SK-N-SH treated with all-trans-retinoic acid at 6 μM for 48 hours (cell line): ENCODE measurements around the gene GREM2.

ENCODE experiments used
- ATAC-seq: fragments of 200-7000 bp; cut with Tn5 transposase; 3 replicates; pipeline ENCODE4 v1.9.1; 2020; ENCODE audit warnings: mild to moderate bottlenecking, moderate library complexity
- ARNTL ChIP-seq: fragments of 450-650 bp; formaldehyde crosslinking; IDR thresholded peaks from 2 replicates; pipeline ENCODE4 v1.5.0; 2020; ENCODE audit warnings: low read depth, mild to moderate bottlenecking, moderate library complexity, borderline replicate concordance
- BACH2 ChIP-seq: fragments of 250-450 bp; sonication (Bioruptor Pico); IDR thresholded peaks from 2 replicates; pipeline ENCODE4 v1.9.0; 2021; ENCODE audit warnings: mild to moderate bottlenecking, borderline replicate concordance
- CSDC2 ChIP-seq: fragments of 250-450 bp; sonication (Bioruptor Pico); IDR thresholded peaks from 2 replicates; pipeline ENCODE4 v1.5.0; 2020; ENCODE audit warnings: mild to moderate bottlenecking, moderate library complexity
- ESRRG ChIP-seq: fragments of 250-450 bp; sonication (Bioruptor Pico); IDR thresholded peaks from 2 replicates; pipeline ENCODE4 v1.6.1; 2021; ENCODE audit warnings: mild to moderate bottlenecking
- GLIS3 ChIP-seq: fragments of 250-450 bp; sonication (Bioruptor Pico); IDR thresholded peaks from 2 replicates; pipeline ENCODE4 v1.5.0; 2020; ENCODE audit warnings: mild to moderate bottlenecking, moderate library complexity
- ISL1 ChIP-seq: fragments of 250-450 bp; sonication (Bioruptor Pico); IDR thresholded peaks from 2 replicates; pipeline ENCODE4 v2.1.2; 2022; ENCODE audit warnings: mild to moderate bottlenecking, moderate library complexity
- OSR1 ChIP-seq: fragments of 250-450 bp; sonication (Bioruptor Pico); IDR thresholded peaks from 2 replicates; pipeline ENCODE4 v1.8.0; 2022; ENCODE audit warnings: moderate library complexity, mild to moderate bottlenecking, inconsistent platforms
- PPARA ChIP-seq: fragments of 250-450 bp; sonication (Bioruptor Pico); IDR thresholded peaks from 2 replicates; pipeline ENCODE4 v1.5.0; 2020; ENCODE audit warnings: mild to moderate bottlenecking, borderline replicate concordance
- RARB ChIP-seq: fragments of 250-450 bp; sonication (Bioruptor Pico); IDR thresholded peaks from 2 replicates; pipeline ENCODE4 v1.8.0; 2021; ENCODE audit warnings: mild to moderate bottlenecking, moderate library complexity
- SNAI2 ChIP-seq: fragments of 250-450 bp; sonication (Bioruptor Pico); IDR thresholded peaks from 2 replicates; pipeline ENCODE4 v1.5.0; 2020; ENCODE audit warnings: mild to moderate bottlenecking, moderate library complexity
- TCF4 ChIP-seq: fragments of 250-450 bp; sonication (Bioruptor Pico); IDR thresholded peaks from 2 replicates; pipeline ENCODE4 v1.8.0; 2021; ENCODE audit warnings: mild to moderate bottlenecking, moderate library complexity, borderline replicate concordance
- TOX ChIP-seq: fragments of 250-450 bp; sonication (Bioruptor Pico); IDR thresholded peaks from 2 replicates; pipeline ENCODE4 v1.8.0; 2021; ENCODE audit warnings: mild to moderate bottlenecking, moderate library complexity, borderline replicate concordance
- ZC3H10 ChIP-seq: fragments of 250-450 bp; sonication (Bioruptor Pico); IDR thresholded peaks from 2 replicates; pipeline ENCODE4 v1.5.1; 2021; ENCODE audit warnings: mild to moderate bottlenecking, moderate library complexity
- ZFP3 ChIP-seq: fragments of 250-450 bp; sonication (Bioruptor Pico); IDR thresholded peaks from 2 replicates; pipeline ENCODE4 v1.5.0; 2020; ENCODE audit warnings: mild to moderate bottlenecking, moderate library complexity
- ZFP30 ChIP-seq: fragments of 450-650 bp; formaldehyde crosslinking; IDR thresholded peaks from 2 replicates; pipeline ENCODE4 v1.5.0; 2022; ENCODE audit warnings: mild to moderate bottlenecking, moderate library complexity
- ZNF565 ChIP-seq: fragments of 450-650 bp; formaldehyde crosslinking; conservative IDR thresholded peaks from 2 replicates; pipeline ENCODE4 v1.5.0; 2020; ENCODE audit warnings: low read depth, mild to moderate bottlenecking, moderate library complexity
- ZNF70 ChIP-seq: fragments of 450-650 bp; formaldehyde crosslinking; IDR thresholded peaks from 2 replicates; pipeline ENCODE4 v1.5.0; 2020; ENCODE audit warnings: mild to moderate bottlenecking, moderate library complexity
- ZNF8 ChIP-seq: fragments of 450-650 bp; formaldehyde crosslinking; IDR thresholded peaks from 2 replicates; pipeline ENCODE4 v1.5.0; 2020; ENCODE audit warnings: mild to moderate bottlenecking, moderate library complexity
- TF ChIP-seq, protein P1 (sequence below): fragments of 250-450 bp; sonication (Bioruptor Pico); IDR thresholded peaks from 2 replicates; pipeline ENCODE4 v1.5.1; 2020; ENCODE audit warnings: low read depth, mild to moderate bottlenecking, moderate library complexity
- TF ChIP-seq, protein P2 (sequence below): fragments of 250-450 bp; sonication (Bioruptor Pico); IDR thresholded peaks from 2 replicates; pipeline ENCODE4 v1.5.0; 2020; ENCODE audit warnings: mild to moderate bottlenecking, moderate library complexity
- TF ChIP-seq, protein P3 (sequence below): fragments of 250-450 bp; sonication (Bioruptor Pico); IDR thresholded peaks from 2 replicates; pipeline ENCODE4 v1.5.1; 2021; ENCODE audit warnings: mild to moderate bottlenecking, moderate library complexity
- TF ChIP-seq, protein P4 (sequence below): fragments of 250-450 bp; sonication (Bioruptor Pico); IDR thresholded peaks from 2 replicates; pipeline ENCODE4 v1.8.0; 2021; ENCODE audit warnings: low read depth, mild to moderate bottlenecking, moderate library complexity, borderline replicate concordance
- TF ChIP-seq, protein P5 (sequence below): fragments of 250-450 bp; sonication (Bioruptor Pico); IDR thresholded peaks from 2 replicates; pipeline ENCODE4 v1.8.0; 2020; ENCODE audit warnings: mild to moderate bottlenecking, moderate library complexity, borderline replicate concordance

Gene GREM2

DNA sequence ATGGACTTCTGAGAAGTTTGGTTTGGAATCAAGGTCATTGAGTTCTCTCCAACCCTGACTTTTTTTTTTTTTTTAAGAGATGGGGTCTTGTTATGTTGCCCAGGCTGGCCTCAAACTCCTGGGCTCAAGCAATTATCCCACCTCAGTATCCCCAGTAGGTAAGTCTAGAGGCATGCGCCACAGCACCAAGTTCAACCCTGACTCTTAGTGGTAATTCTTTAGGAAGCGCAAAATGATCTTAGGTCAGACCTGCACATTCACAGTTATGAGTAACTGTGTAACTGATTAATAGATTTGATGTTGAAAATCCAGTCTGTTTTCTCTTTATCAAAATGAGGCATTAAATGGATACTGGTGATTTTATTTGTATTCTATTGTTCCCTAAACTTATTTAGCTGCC is 95.9 kb downstream of the GREM2 start:
- TF ChIP-seq ZNF565 (CRISPR knock-in tag) (no peak), TOX (CRISPR knock-in tag) (no peak), TCF4 (CRISPR knock-in tag) (no peak), PPARA (CRISPR knock-in tag) (no peak)
- TF ChIP-seq, all 23 proteins: peak for 0
- ATAC-seq, result no peak

DNA sequence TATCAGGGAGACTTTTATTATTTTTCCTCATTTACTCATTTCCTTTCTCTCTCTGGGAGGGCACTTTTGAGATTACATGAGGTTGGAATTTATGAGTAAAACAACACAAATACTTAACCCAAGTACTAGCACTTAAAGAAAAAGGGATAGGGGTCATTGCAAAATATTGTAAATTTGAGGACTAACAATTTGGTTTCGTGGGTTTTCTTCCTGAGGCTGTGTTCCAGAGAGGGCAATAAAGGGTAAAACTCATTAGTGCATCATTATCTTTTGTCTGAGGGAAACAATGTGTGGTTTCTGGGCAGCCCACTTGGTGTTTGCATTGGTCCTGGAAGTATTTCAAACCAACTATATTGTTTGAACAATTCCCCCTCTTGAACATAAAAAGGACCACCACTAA is 96.5 kb downstream of the GREM2 start:
- ATAC-seq, result no peak
- TF ChIP-seq ZFP30 (no peak), PPARA (CRISPR knock-in tag) (no peak), ZNF565 (CRISPR knock-in tag) (no peak), ZC3H10 (CRISPR knock-in tag) (no peak), RARB (CRISPR knock-in tag) (no peak), TOX (CRISPR knock-in tag) (no peak), ZNF8 (CRISPR knock-in tag) (no peak)
- TF ChIP-seq, protein P1, sequence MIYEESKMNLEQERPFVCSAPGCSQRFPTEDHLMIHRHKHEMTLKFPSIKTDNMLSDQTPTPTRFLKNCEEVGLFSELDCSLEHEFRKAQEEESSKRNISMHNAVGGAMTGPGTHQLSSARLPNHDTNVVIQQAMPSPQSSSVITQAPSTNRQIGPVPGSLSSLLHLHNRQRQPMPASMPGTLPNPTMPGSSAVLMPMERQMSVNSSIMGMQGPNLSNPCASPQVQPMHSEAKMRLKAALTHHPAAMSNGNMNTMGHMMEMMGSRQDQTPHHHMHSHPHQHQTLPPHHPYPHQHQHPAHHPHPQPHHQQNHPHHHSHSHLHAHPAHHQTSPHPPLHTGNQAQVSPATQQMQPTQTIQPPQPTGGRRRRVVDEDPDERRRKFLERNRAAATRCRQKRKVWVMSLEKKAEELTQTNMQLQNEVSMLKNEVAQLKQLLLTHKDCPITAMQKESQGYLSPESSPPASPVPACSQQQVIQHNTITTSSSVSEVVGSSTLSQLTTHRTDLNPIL (CRISPR knock-in tag), result no peak
- TF ChIP-seq, protein P2, sequence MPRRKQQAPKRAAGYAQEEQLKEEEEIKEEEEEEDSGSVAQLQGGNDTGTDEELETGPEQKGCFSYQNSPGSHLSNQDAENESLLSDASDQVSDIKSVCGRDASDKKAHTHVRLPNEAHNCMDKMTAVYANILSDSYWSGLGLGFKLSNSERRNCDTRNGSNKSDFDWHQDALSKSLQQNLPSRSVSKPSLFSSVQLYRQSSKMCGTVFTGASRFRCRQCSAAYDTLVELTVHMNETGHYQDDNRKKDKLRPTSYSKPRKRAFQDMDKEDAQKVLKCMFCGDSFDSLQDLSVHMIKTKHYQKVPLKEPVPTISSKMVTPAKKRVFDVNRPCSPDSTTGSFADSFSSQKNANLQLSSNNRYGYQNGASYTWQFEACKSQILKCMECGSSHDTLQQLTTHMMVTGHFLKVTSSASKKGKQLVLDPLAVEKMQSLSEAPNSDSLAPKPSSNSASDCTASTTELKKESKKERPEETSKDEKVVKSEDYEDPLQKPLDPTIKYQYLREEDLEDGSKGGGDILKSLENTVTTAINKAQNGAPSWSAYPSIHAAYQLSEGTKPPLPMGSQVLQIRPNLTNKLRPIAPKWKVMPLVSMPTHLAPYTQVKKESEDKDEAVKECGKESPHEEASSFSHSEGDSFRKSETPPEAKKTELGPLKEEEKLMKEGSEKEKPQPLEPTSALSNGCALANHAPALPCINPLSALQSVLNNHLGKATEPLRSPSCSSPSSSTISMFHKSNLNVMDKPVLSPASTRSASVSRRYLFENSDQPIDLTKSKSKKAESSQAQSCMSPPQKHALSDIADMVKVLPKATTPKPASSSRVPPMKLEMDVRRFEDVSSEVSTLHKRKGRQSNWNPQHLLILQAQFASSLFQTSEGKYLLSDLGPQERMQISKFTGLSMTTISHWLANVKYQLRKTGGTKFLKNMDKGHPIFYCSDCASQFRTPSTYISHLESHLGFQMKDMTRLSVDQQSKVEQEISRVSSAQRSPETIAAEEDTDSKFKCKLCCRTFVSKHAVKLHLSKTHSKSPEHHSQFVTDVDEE (CRISPR knock-in tag), result no peak

DNA sequence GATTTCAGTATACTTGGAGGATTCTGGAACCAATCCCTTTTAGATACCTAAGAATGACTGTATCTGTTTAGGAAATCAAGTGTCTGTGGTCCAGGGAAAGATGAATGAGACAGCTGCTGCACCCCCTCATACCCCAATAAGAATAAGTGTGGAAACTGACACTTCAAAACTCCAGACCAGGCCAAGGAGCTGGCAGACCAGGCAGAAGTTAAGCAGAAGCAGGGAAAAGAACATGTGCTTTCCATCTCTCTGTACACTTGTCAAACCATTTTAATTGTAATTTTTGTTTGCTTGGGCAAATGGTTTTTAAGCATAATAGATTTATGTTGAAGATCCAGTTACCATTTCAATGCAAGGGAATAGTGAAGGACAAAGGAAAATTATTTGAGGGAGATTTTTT is 100.2 kb downstream of the GREM2 start:
- peak; percentile 49 for ATAC-seq
- TF ChIP-seq ZNF70 (CRISPR knock-in tag) (no peak), ZNF8 (CRISPR knock-in tag) (no peak), PPARA (CRISPR knock-in tag) (no peak), BACH2 (CRISPR knock-in tag) (no peak), TOX (CRISPR knock-in tag) (no peak; the same call in 1 of the 2 replicates), TCF4 (CRISPR knock-in tag) (no peak), ESRRG (CRISPR knock-in tag) (no peak), SNAI2 (no peak), OSR1 (CRISPR knock-in tag) (no peak), ZFP30 (no peak), ARNTL (no peak), ZNF565 (CRISPR knock-in tag) (no peak)
- TF ChIP-seq, protein P3, sequence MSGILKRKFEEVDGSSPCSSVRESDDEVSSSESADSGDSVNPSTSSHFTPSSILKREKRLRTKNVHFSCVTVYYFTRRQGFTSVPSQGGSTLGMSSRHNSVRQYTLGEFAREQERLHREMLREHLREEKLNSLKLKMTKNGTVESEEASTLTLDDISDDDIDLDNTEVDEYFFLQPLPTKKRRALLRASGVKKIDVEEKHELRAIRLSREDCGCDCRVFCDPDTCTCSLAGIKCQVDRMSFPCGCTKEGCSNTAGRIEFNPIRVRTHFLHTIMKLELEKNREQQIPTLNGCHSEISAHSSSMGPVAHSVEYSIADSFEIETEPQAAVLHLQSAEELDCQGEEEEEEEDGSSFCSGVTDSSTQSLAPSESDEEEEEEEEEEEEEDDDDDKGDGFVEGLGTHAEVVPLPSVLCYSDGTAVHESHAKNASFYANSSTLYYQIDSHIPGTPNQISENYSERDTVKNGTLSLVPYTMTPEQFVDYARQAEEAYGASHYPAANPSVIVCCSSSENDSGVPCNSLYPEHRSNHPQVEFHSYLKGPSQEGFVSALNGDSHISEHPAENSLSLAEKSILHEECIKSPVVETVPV (CRISPR knock-in tag), result no peak
- TF ChIP-seq, protein P2 (CRISPR knock-in tag), result no peak
- TF ChIP-seq, all 23 proteins: peak for 0

DNA sequence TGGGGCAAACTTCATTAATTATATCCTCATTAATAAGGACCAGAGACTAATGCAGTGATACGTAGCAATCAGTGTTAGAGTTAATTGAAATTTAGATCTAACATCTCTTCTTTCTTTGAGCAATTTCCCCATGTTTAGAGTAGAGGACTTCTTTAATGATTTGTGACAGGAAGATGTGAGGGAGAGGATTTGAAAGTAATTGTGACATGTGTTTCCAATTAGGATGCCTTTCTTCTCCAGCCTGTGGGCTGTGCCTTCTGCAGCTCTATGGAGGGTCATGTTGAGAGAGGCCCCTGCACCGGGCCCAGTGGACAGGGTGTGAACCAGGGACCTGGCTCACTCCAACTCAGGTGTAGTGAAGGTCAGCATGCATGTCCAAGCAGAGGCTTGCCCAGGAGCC is 103.0 kb downstream of the GREM2 start:
- peak; percentile 88 for ATAC-seq
- TF ChIP-seq ZNF70 (CRISPR knock-in tag), result no peak
- no peak for TF ChIP-seq CSDC2 (CRISPR knock-in tag)
- TF ChIP-seq TCF4 (CRISPR knock-in tag), result no peak
- no peak for TF ChIP-seq ISL1 (CRISPR knock-in tag)
- TF ChIP-seq ARNTL, result no peak
- TF ChIP-seq PPARA (CRISPR knock-in tag), result no peak
- TF ChIP-seq, protein P4, sequence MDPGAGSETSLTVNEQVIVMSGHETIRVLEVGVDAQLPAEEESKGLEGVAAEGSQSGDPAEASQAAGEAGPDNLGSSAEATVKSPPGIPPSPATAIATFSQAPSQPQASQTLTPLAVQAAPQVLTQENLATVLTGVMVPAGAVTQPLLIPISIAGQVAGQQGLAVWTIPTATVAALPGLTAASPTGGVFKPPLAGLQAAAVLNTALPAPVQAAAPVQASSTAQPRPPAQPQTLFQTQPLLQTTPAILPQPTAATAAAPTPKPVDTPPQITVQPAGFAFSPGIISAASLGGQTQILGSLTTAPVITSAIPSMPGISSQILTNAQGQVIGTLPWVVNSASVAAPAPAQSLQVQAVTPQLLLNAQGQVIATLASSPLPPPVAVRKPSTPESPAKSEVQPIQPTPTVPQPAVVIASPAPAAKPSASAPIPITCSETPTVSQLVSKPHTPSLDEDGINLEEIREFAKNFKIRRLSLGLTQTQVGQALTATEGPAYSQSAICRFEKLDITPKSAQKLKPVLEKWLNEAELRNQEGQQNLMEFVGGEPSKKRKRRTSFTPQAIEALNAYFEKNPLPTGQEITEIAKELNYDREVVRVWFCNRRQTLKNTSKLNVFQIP (CRISPR knock-in tag), result no peak
- TF ChIP-seq, protein P5, sequence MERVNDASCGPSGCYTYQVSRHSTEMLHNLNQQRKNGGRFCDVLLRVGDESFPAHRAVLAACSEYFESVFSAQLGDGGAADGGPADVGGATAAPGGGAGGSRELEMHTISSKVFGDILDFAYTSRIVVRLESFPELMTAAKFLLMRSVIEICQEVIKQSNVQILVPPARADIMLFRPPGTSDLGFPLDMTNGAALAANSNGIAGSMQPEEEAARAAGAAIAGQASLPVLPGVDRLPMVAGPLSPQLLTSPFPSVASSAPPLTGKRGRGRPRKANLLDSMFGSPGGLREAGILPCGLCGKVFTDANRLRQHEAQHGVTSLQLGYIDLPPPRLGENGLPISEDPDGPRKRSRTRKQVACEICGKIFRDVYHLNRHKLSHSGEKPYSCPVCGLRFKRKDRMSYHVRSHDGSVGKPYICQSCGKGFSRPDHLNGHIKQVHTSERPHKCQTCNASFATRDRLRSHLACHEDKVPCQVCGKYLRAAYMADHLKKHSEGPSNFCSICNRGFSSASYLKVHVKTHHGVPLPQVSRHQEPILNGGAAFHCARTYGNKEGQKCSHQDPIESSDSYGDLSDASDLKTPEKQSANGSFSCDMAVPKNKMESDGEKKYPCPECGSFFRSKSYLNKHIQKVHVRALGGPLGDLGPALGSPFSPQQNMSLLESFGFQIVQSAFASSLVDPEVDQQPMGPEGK (CRISPR knock-in tag), result no peak
- TF ChIP-seq BACH2 (CRISPR knock-in tag), result no peak
- TF ChIP-seq ESRRG (CRISPR knock-in tag), result no peak
- no peak for TF ChIP-seq GLIS3
- no peak for TF ChIP-seq ZFP3 (CRISPR knock-in tag)
- TF ChIP-seq ZFP30, result no peak
